ENCODE results near the gene BBOX1.

The BBOX1 gene

DNA sequence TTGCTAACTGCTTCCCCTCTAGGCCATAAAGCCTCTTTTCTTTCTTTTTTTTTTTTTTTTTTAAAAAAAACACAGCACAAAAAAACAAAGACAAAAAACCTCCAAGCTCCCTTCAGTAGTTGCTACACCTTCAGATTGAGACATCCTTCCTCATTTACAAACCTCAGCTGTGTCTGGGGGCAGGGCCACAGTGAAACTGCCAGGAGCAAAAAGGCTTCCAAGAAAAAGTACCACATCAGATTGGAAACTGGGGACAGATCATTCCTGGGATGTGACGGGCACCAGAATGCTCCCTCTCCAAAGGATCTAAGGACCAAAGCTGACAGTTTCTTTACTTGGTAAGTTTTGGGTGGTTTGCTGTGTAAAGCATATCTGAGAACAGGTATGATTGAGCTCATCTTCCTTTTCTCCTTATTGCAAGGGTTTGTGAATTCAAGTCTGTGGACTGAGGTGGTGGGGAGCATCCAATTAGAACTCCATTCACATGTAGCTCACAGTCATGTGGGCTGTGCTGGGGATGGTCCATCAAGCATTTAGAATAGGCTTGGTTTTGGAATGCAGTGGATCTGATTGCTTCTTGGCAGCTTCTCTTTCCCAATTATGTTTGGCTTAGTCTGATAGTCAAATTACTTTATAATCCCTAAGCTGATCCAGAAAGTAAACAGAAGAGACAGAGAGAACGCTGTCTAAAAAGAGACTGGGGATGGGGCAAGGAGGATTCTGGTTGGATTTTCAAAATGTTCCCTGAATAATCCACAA lies 705 bp downstream of the BBOX1 start:
- no peak overlapping the region for H3K4me3 ChIP-seq (ENCODE audit: control insufficient read depth, low read depth, low read length)
- TF ChIP-seq, protein P1, sequence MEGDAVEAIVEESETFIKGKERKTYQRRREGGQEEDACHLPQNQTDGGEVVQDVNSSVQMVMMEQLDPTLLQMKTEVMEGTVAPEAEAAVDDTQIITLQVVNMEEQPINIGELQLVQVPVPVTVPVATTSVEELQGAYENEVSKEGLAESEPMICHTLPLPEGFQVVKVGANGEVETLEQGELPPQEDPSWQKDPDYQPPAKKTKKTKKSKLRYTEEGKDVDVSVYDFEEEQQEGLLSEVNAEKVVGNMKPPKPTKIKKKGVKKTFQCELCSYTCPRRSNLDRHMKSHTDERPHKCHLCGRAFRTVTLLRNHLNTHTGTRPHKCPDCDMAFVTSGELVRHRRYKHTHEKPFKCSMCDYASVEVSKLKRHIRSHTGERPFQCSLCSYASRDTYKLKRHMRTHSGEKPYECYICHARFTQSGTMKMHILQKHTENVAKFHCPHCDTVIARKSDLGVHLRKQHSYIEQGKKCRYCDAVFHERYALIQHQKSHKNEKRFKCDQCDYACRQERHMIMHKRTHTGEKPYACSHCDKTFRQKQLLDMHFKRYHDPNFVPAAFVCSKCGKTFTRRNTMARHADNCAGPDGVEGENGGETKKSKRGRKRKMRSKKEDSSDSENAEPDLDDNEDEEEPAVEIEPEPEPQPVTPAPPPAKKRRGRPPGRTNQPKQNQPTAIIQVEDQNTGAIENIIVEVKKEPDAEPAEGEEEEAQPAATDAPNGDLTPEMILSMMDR (IDR thresholded peaks at IDR 0.05; ENCODE audit: control insufficient read depth, insufficient read depth, low read depth, low read length, missing control alignments): no peak
- DNase-seq (ENCODE audit: low read depth): no peak

DNA sequence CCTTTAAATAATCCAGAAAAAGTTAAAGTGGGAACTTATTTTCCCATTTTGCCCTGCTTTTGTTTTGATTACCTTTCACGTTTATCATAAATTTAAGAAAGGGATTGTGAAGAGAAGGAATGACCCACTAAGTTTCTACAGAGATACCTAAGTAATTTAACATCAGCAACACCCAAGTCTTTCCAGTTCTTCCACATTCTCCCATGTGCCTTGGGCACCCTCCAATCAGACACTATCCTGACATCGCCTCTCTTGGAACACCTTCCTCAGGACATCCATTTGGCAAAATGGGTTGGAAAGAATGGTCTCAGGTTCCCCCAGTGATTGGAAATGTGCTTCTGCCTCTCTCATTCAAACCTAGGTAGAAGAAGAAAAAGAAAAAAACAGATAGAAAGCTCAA lies 6.3 kb downstream of the BBOX1 start:
- DNase-seq (ENCODE audit: low read depth): no peak
- H3K4me3 ChIP-seq (ENCODE audit: control insufficient read depth, low read depth, low read length): no peak overlapping the region
- TF ChIP-seq, protein P1 (IDR thresholded peaks at IDR 0.05; ENCODE audit: control insufficient read depth, insufficient read depth, low read depth, low read length, missing control alignments): no peak

DNA sequence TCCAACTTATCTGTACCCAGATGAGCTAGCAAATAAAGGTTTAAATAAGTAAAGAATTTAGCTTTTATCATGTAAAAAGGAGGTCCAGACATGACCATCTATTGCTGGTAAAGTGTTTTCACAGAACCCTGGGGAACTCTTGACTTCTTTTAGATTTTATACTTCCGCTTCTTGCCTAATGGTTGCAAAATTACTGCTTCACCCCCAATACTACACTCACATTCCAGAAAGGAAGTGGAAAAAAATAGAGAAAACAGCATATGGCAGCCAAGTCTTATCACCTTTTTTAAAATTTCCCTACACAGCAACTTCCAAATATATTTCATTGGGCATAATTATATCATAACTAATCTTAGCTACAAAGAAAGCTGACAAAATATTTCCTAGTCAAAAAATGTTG lies 12.1 kb downstream of the BBOX1 start:
- no peak for DNase-seq (ENCODE audit: low read depth)
- H3K4me3 ChIP-seq (ENCODE audit: control insufficient read depth, low read depth, low read length): no peak overlapping the region
- TF ChIP-seq, protein P1 (IDR thresholded peaks at IDR 0.05; ENCODE audit: control insufficient read depth, insufficient read depth, low read depth, low read length, missing control alignments): no peak

DNA sequence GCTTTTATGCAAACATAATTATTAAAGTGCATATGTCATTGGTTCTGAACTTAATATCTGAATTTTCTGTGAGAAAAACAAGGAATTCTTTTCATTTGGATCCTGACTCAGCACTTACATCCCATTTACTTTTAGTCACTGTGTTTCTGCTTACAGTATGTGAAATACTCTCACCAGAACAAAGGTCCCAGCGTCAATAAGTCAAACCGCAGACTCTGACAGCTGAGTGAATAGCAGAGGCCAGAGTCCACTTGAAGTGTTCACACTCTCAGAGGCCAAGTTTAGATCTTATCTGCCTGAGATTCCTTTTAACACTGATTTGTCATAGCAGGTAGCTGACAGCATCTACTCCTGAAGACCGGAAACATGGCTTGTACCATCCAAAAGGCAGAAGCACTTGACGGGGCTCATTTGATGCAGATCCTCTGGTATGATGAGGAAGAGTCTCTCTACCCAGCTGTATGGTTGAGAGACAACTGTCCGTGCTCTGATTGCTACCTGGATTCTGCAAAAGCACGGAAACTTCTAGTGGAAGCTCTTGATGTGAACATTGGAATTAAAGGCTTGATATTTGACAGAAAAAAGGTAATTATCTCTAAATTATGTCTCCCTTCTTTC lies 14.6 kb downstream of the BBOX1 start:
- H3K4me3 ChIP-seq (ENCODE audit: control insufficient read depth, low read depth, low read length): no peak overlapping the region
- TF ChIP-seq, protein P1 (IDR thresholded peaks at IDR 0.05; ENCODE audit: control insufficient read depth, insufficient read depth, low read depth, low read length, missing control alignments): no peak
- peak; percentile 7 for DNase-seq (ENCODE audit: low read depth)

DNA sequence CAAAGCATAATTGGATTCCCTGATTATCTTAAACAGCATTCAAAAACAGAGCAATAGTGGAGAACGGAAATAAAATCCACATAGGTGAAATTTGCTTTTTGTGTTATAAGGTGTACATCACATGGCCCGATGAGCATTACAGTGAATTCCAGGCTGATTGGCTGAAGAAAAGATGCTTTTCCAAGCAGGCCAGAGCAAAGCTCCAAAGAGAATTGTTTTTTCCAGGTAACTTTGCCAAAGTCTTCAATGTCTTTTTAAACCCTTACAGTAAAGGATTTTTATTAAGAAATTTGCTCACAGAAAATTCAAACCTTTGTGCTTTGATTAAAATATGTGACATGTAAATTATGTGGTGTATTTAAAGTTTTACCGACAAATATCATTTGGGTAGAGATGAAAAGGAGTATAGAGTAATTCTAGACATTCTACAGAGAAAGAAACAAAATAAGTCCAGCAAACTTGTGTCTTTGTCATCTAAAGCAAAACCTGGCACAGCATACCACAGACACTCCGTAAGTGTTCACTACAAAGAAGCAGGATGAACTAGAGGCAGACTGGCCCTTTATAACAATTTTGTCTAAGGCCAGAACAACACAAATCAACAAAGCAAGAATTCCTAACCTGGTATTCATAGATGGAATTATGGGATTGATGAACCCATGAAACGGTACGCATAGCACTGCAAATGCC lies 16.6 kb downstream of the BBOX1 start:
- DNase-seq (ENCODE audit: low read depth): no peak
- no peak overlapping the region for H3K4me3 ChIP-seq (ENCODE audit: control insufficient read depth, low read depth, low read length)
- TF ChIP-seq, protein P1 (IDR thresholded peaks at IDR 0.05; ENCODE audit: control insufficient read depth, insufficient read depth, low read depth, low read length, missing control alignments): no peak

DNA sequence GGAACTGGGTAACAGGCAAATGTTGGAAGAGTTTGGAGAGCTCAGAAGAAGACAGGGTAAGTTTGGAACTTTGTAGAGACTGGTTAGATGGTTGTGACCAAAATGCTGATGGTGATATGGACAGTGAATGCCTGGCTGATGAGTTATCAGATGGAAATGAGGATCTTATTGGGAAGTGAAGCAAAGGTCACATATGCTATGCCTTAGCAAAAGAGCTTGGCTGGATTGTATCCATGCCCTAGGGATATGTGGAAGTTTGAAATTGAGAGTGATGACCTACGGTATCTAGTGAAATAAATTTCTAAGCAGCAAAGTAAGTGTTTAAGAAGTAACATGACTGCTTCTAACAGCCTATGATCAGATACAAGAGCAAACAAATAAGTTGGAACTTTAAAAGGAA lies 17.8 kb downstream of the BBOX1 start:
- no peak overlapping the region for H3K4me3 ChIP-seq (ENCODE audit: control insufficient read depth, low read depth, low read length)
- TF ChIP-seq, protein P1 (IDR thresholded peaks at IDR 0.05; ENCODE audit: control insufficient read depth, insufficient read depth, low read depth, low read length, missing control alignments): no peak
- DNase-seq (ENCODE audit: low read depth): peak; percentile 29
